ENCODE measurements around the gene SH3BP5L.

GRCh38 chr1:248823517-248824001, 2.2 kb downstream of the SH3BP5L start:
- TF ChIP-seq CTCF (IDR thresholded peaks at IDR 0.05 in 4 of 5, conservative IDR thresholded peaks at IDR 0.05 in 1 of 5) (no peak), POLR2A (IDR thresholded peaks at IDR 0.05) (no peak)

Data from gastrocnemius medialis (tissue), 4 donors.